ENCODE results near the gene RADIL. TPM values are rescaled to one million over a fixed set of nuclear protein-coding genes. Genes with fewer than 3 reads are reported as not detected.

RADIL gene
- total and polyA plus RNA-seq, 9 of the 15 experiments (the other 6 are each of a cell fraction or from before 2014, with no cell fraction given): 0.06 to 8.1 (median 1.9) TPM; not detected in 1

- Histone ChIP-seq H3K4me2 (ENCODE audit: insufficient read depth, low read length) (no peak overlapping the region), H3K4me3 (no peak overlapping the region), H3K27ac (ENCODE audit: extremely low read depth, low read depth, low read length) (no peak overlapping the region), H2AFZ (ENCODE audit: low read depth, low read length) (no peak overlapping the region), H3K4me1 (replicated peaks in 1 of 2; ENCODE audit: control insufficient read depth in 2 of 2, insufficient read depth in 2 of 2, low read length in 2 of 2) (peaks cover 15 to 22% of the 10 kb centered on the region in 2 experiments), H4K20me1 (replicated peaks; ENCODE audit: control insufficient read depth, insufficient read depth, low read length) (no peaks in the 10 kb centered on the region), H3K27me3 (ENCODE audit: control insufficient read depth in 2 of 2, insufficient read depth in 2 of 2, low read length in 2 of 2) (no peaks in the 10 kb centered on the region), H3K79me2 (ENCODE audit: control insufficient read depth, insufficient read depth, low read length) (peaks cover 5% of the 10 kb centered on the region), H3K9me1 (ENCODE audit: control insufficient read depth, insufficient read depth, low read length) (peaks cover 5% of the 10 kb centered on the region), H3K36me3 (ENCODE audit: control insufficient read depth, insufficient read depth, low read length) (peaks cover 9% of the 10 kb centered on the region; the same call in 2 of the 3 replicates), H3K9ac (ENCODE audit: insufficient read depth in 1 of 2, low read depth in 2 of 2, low read length in 2 of 2) (no peak overlapping the region), H3K9me3 (replicated peaks; ENCODE audit: control insufficient read depth, insufficient read depth, low read depth, low read length) (no peaks in the 10 kb centered on the region)
- CTCF ChIA-PET (ENCODE audit: low intra/inter-chr PET ratio): no interaction called here
- FAIRE-seq (no peak), ATAC-seq (no peak), DNase-seq (ENCODE audit: extremely low read depth in 1 of 4, low spot score in 3 of 4) (no peak)
- WGBS (ENCODE audit: insufficient coverage, low coverage, missing lambda C conversion rate): 68% methylated on average over 9 of the region's 9 CpGs
- POLR2A ChIA-PET: no interaction called here
- in situ Hi-C loops (cut with MboI) (no loop called here), intact Hi-C loops (cut with micrococcal nuclease) (no loop called here)
- no TSS peak for BruUV-seq (replicated peaks)
- TF ChIP-seq ADNP (tag; IDR thresholded peaks at IDR 0.05): no peak
- no peak for TF ChIP-seq ARID2 (IDR thresholded peaks at IDR 0.05)
- no peak for TF ChIP-seq ELK3 (CRISPR knock-in tag; IDR thresholded peaks at IDR 0.05)
- TF ChIP-seq BRCA1 (IDR thresholded peaks at IDR 0.05): no peak
- no peak for TF ChIP-seq BRCA1 (CRISPR knock-in tag; IDR thresholded peaks at IDR 0.05)
- TF ChIP-seq ETV6 (IDR thresholded peaks at IDR 0.05; ENCODE audit: borderline replicate concordance in 1 of 2, low read depth in 2 of 2, low read length in 1 of 2): no peak
- no peak for TF ChIP-seq ETV6 (CRISPR knock-in tag; IDR thresholded peaks at IDR 0.05; ENCODE audit: borderline replicate concordance)
- TF ChIP-seq E2F3 (CRISPR knock-in tag; IDR thresholded peaks at IDR 0.05): no peak
- no peak for TF ChIP-seq ZNF77 (CRISPR knock-in tag; IDR thresholded peaks at IDR 0.05)
- no peak for TF ChIP-seq ZBTB40 (IDR thresholded peaks at IDR 0.05)
- no peak for TF ChIP-seq ZBTB40 (CRISPR knock-in tag; IDR thresholded peaks at IDR 0.05)
- TF ChIP-seq POLR3G (IDR thresholded peaks at IDR 0.05; ENCODE audit: extremely low read depth, insufficient read length, insufficient replicate concordance): no peak
- TF ChIP-seq ZNF134 (CRISPR knock-in tag; conservative IDR thresholded peaks at IDR 0.05): no peak
- no peak for TF ChIP-seq PRPF4 (IDR thresholded peaks at IDR 0.05; ENCODE audit: insufficient read depth, low read depth, low read length, poor library complexity, severe bottlenecking)
- no peak for TF ChIP-seq NBN (IDR thresholded peaks at IDR 0.05; ENCODE audit: low read depth)
- no peak for TF ChIP-seq HMGN3 (IDR thresholded peaks at IDR 0.05; ENCODE audit: borderline replicate concordance, extremely low read depth, insufficient read length, low read depth, low read length)
Observed at GRCh38 chr7:4770886-4771285, 112.6 kb downstream of the RADIL start.
